ENCODE measurements around the gene PCDH9. TPM values are rescaled to one million over a fixed set of nuclear protein-coding genes. Genes with fewer than 3 reads are reported as not detected.
"Not testable (repeated sequence)": the region's sequence is repeated elsewhere in the genome, so short reads cannot be mapped to it uniquely, and the experiment has no call there.

PCDH9 gene
- total RNA-seq, 1 donor from 2014 or later: 1.9 TPM

- TF ChIP-seq CTCF (IDR thresholded peaks at IDR 0.05; ENCODE audit: unreplicated experiment): no peak
- Mint-ChIP-seq H3K27me3 (ENCODE audit: unreplicated experiment) (peaks cover 2% of the 10 kb centered on the region), H3K36me3 (ENCODE audit: low read depth, unreplicated experiment) (peaks cover 4% of the 10 kb centered on the region), H3K4me3 (ENCODE audit: unreplicated experiment) (no peak overlapping the region), H3K4me1 (ENCODE audit: unreplicated experiment) (no peaks in the 10 kb centered on the region), H3K27ac (ENCODE audit: unreplicated experiment) (no peak overlapping the region), H3K9me3 (ENCODE audit: unreplicated experiment) (no peaks in the 10 kb centered on the region)
- no peak for DNase-seq (ENCODE audit: low spot score)
These were observed 967.8 kb downstream of the PCDH9 start for GRCh38 chr13:66262330-66262729.

GRCh38 chr13:66259426-66259825 is 970.7 kb downstream of the PCDH9 start:
- H3K36me3 Mint-ChIP-seq (ENCODE audit: low read depth, unreplicated experiment); H3K4me1 Mint-ChIP-seq (ENCODE audit: unreplicated experiment); H3K4me3 Mint-ChIP-seq (ENCODE audit: unreplicated experiment); H3K9me3 Mint-ChIP-seq (ENCODE audit: unreplicated experiment); H3K27me3 Mint-ChIP-seq (ENCODE audit: unreplicated experiment); DNase-seq (ENCODE audit: low spot score); H3K27ac Mint-ChIP-seq (ENCODE audit: unreplicated experiment): not testable (repeated sequence)

Measured in endothelial cell (in vitro differentiated cells).